IPS DF 6.9 (cell line): ENCODE data around the gene RFTN1.

ENCODE experiments used
- DNase-seq: peaks from one replicate; pipeline ENCODE4 v3.0.0-alpha.2; 2013; ENCODE audit warnings: low read depth, low spot score
- H3K27ac ChIP-seq: one replicate; pipeline ENCODE4 v1.5.1; 2013; ENCODE audit warnings: low read length, control low read depth
- H3K27me3 ChIP-seq: 2 replicates; pipeline ENCODE4 v1.6.1; 2013; ENCODE audit warnings: mild to moderate bottlenecking, low read length; ENCODE audit not compliant: control insufficient read depth, insufficient read depth
- H3K36me3 ChIP-seq: 2 replicates; pipeline ENCODE4 v1.6.1; 2013; ENCODE audit warnings: low read length; ENCODE audit not compliant: control insufficient read depth, insufficient read depth
- H3K4me1 ChIP-seq: 2 replicates; pipeline ENCODE4 v1.6.1; 2013; ENCODE audit warnings: low read length; ENCODE audit not compliant: control insufficient read depth, insufficient read depth
- H3K4me3 ChIP-seq: 2 replicates; pipeline ENCODE4 v1.5.1; 2013; ENCODE audit warnings: mild to moderate bottlenecking, low read length
- H3K9me3 ChIP-seq: 2 replicates; pipeline ENCODE4 v1.6.1; 2013; ENCODE audit warnings: low read length, inconsistent platforms; ENCODE audit not compliant: control insufficient read depth, insufficient read depth
- WGBS: extraction: QIAGEN DNeasy Blood & Tissue Kit; methylation state at CpG from one replicate; pipeline ENCODE4 v1.1.7; 2013; ENCODE audit warnings: mixed read lengths, missing lambda C conversion rate; ENCODE audit not compliant: insufficient read length, insufficient coverage; 5-methylcytosine and 5-hydroxymethylcytosine counted together

The RFTN1 gene

DNA sequence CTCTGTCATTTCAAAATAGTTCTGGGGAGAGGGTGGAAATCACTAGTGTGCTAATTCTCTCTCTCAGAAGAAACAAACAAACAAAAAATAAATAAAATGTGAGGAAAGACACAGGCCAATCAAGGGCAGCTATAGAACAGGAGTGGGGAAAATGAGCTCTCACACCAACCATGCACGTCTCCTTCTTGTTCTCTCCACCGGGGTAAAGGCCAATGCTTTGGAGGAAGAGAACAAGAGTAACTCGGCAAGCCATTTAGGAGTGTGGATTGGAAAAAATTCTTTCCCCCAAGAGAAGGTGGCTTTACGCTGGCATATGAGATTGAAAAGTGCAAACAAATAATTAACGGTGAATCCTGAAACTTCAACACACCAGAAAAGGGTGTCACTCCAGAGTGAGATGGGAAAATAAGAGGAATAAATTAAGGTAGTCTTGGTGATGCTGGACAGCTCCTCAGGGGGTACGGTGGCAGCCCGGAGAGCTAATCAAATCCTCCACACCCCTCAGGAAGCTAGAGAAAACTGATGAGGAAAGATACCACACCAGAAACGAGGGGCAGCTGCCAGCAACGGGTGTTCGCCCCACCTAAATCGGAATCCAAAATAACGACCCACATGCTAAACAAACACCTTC lies 88.0 kb downstream of the RFTN1 start:
- H3K27me3 ChIP-seq = no peaks in the 10 kb centered on the region
- no peak for DNase-seq
- WGBS = no CpG with 5 or more reads among the region's 12 CpGs
- H3K4me3 ChIP-seq = no peak overlapping the region
- H3K4me1 ChIP-seq = no peaks in the 10 kb centered on the region
- H3K36me3 ChIP-seq = no peaks in the 10 kb centered on the region
- no peak overlapping the region for H3K27ac ChIP-seq
- H3K9me3 ChIP-seq = no peaks in the 10 kb centered on the region

GRCh38 chr3:16423947-16424673 lies 89.4 kb downstream of the RFTN1 start:
- H3K36me3 ChIP-seq = no peaks in the 10 kb centered on the region
- WGBS = no CpG with 5 or more reads among the region's 5 CpGs
- no peak overlapping the region for H3K4me3 ChIP-seq
- H3K9me3 ChIP-seq = no peaks in the 10 kb centered on the region
- H3K27me3 ChIP-seq = no peaks in the 10 kb centered on the region
- DNase-seq = no peak
- no peak overlapping the region for H3K27ac ChIP-seq
- H3K4me1 ChIP-seq = no peaks in the 10 kb centered on the region

- no CpG with 5 or more reads among the region's 2 CpGs for WGBS
- Histone ChIP-seq H3K4me3 (no peak overlapping the region), H3K4me1 (no peaks in the 10 kb centered on the region), H3K27ac (no peak overlapping the region), H3K27me3 (no peaks in the 10 kb centered on the region), H3K36me3 (no peaks in the 10 kb centered on the region), H3K9me3 (no peaks in the 10 kb centered on the region)
- no peak for DNase-seq
Observed at GRCh38 chr3:16423298-16423697, 90.2 kb downstream of the RFTN1 start.

DNA sequence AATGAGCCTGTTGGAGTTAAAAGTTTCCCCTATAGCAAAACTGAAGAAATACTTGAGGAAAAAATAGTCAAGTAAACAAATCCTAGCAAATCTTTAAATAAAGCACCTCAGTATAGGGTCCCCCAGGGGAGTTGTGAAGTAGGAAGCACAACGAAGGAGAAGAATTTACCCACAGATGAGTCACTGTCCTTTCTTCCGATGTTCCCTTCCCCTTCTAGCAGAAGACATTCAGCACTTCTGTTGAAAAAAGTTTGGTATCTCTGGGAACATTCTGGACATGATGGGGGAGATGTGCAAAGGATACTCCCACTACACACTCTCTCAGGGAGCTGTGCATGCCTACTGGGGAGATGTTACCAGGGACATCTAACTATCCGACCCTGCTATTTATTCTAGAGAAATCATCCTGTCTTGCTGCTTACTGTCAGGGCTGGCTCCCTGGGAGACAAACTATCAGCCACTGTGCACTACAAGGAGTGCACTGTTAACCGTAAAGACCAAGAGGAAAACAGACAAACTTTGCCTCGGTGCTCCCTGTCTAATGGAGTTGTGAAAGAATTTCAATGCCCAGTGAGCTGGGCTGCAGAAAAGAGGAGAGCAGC lies 93.8 kb downstream of the RFTN1 start:
- Histone ChIP-seq H3K27me3 (no peaks in the 10 kb centered on the region), H3K4me3 (no peak overlapping the region), H3K36me3 (no peaks in the 10 kb centered on the region), H3K9me3 (no peaks in the 10 kb centered on the region), H3K27ac (no peak overlapping the region), H3K4me1 (no peaks in the 10 kb centered on the region)
- WGBS = no CpG with 5 or more reads among the region's 5 CpGs
- no peak for DNase-seq

DNA sequence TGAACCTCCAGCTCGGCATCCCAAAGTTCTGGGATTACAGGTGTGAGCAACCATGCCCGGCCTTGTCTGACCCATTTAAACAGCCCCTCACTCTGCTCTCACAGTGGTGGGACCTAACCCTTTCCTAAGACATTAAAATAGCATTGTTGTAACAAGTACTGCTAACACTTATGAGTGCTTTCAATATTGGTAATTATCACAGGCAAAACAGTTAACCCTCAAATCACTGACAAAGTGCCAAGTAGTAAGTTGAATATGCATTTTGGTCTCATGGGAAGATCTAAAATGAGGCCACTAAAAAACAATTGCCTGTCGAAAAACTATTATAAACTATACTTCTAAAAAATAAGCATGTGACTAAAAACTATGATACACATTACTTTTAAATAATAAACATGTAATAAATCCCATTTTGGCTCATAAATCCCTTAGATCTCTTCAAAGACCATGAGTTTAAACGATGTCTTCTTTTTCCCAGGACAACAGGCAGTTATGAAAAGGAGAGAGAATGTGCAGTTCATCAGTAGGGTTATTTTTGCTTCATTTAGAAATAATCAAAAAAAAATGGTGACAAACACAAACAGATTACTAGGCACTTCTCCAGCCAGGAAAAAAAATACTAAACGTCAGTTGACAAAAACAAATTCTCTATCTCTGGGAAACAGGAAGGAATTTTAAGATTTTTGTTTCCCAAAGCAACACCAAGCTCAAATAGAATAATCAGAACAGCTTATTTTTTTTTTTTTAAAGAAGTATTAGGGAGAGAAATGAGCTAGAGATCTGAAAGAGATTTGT lies 95.4 kb downstream of the RFTN1 start:
- no peaks in the 10 kb centered on the region for H3K9me3 ChIP-seq

DNA sequence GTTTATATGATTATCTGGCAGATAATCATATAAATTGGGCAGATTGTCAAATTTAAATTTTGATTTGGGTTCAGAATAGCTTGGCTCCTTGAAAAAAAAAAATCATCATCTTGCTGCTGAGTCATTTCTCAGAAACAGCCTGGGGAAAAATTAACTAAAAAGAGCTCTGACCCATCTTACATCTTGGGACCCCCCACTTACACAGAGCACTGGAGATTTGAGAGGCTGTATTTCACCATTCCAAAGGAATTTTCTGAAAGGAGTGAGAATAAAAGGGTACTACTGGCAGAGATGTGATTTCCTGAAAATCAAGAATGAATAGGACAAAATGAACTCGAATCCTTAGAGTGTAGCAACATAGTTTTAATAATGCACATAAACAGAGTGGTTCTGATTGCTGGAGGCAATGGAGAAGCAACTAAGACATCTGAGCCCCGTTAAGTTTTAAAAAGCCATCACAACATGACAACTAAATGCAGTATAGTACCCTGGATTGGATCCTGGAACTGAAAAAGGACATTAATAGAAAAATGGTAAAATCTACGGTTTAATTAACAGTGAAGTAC lies 97.5 kb downstream of the RFTN1 start:
- Histone ChIP-seq H3K4me3 (no peak overlapping the region), H3K4me1 (no peaks in the 10 kb centered on the region), H3K27ac (no peak overlapping the region), H3K36me3 (no peaks in the 10 kb centered on the region), H3K9me3 (no peaks in the 10 kb centered on the region), H3K27me3 (no peaks in the 10 kb centered on the region)
- no peak for DNase-seq
- no CpG with 5 or more reads among the region's 3 CpGs for WGBS

More for the DNA sequence above, 95.4 kb downstream of the RFTN1 start:
- H3K4me3 ChIP-seq = no peak overlapping the region
- H3K27ac ChIP-seq = no peak overlapping the region
- H3K4me1 ChIP-seq = no peaks in the 10 kb centered on the region
- DNase-seq = no peak
- no peaks in the 10 kb centered on the region for H3K27me3 ChIP-seq
- WGBS = no CpG with 5 or more reads among the region's 5 CpGs
- H3K36me3 ChIP-seq = no peaks in the 10 kb centered on the region

DNA sequence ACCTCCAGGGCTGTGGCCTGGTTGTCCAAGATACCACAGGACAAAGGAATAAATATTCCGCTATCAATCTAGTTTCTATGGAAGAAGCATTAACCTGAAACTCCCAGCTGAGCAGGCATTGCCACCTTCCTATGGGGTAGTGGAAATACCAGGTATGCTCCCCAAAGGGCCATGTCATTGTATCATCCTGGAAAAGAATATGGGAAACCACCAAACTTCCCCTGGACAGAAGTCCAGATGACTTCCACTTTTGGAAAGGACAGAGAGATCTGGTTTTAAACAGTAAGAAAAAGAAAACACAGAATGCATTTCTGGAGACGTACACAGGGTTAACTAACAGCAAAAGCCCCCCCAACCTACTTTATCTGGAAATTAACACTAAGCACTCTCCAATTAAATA lies 100.2 kb downstream of the RFTN1 start:
- no CpG with 5 or more reads among the region's 2 CpGs for WGBS
- no peaks in the 10 kb centered on the region for H3K27me3 ChIP-seq
- DNase-seq = no peak
- H3K4me3 ChIP-seq = no peak overlapping the region
- no peak overlapping the region for H3K27ac ChIP-seq
- H3K4me1 ChIP-seq = no peaks in the 10 kb centered on the region
- no peaks in the 10 kb centered on the region for H3K36me3 ChIP-seq
- H3K9me3 ChIP-seq = no peaks in the 10 kb centered on the region

DNA sequence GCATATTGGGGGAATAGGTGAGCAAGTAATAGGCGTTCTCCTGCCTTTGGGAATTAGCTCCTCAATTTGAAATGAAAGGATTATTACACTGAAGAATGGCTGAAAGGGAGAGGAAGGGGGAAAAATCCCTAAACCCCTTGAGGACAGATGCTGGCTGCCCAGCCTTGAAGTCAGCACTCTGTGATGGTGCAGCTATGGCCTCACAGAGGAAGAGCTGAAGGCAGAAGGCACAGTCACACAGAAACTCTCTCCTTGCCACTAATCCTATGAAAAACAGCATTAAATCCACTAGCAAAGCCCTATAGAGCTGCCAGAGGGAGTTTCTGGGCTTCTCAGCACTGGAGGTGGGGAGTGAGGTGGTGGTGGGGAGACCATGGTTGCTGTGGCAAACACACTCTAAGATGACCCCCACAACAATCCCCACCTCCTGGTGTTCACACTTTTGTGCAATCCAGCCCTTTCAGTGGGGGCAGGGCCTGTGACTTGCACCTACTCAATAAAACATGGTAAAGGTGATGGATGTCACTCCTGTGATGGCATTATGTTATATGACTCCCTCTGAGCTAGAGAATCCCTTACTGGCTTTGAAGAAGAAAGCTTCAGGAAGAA lies 101.2 kb downstream of the RFTN1 start:
- Histone ChIP-seq H3K9me3 (no peaks in the 10 kb centered on the region), H3K4me3 (no peak overlapping the region), H3K27me3 (no peaks in the 10 kb centered on the region), H3K36me3 (no peaks in the 10 kb centered on the region), H3K4me1 (0 out of 2 replicates have a peak, but pooled peaks cover 2% of the 10 kb centered on the region), H3K27ac (no peak overlapping the region)
- WGBS = no CpG with 5 or more reads among the region's 1 CpG
- no peak for DNase-seq

GRCh38 chr3:16411441-16411840 lies 102.1 kb downstream of the RFTN1 start:
- WGBS = no CpG with 5 or more reads among the region's 2 CpGs
- no peak overlapping the region for H3K4me3 ChIP-seq
- H3K9me3 ChIP-seq = no peaks in the 10 kb centered on the region
- no peak for DNase-seq
- no peaks in the 10 kb centered on the region for H3K27me3 ChIP-seq
- H3K27ac ChIP-seq = no peak overlapping the region
- H3K36me3 ChIP-seq = no peaks in the 10 kb centered on the region
- 0 out of 2 replicates have a peak, but pooled peaks cover 2% of the 10 kb centered on the region for H3K4me1 ChIP-seq

DNA sequence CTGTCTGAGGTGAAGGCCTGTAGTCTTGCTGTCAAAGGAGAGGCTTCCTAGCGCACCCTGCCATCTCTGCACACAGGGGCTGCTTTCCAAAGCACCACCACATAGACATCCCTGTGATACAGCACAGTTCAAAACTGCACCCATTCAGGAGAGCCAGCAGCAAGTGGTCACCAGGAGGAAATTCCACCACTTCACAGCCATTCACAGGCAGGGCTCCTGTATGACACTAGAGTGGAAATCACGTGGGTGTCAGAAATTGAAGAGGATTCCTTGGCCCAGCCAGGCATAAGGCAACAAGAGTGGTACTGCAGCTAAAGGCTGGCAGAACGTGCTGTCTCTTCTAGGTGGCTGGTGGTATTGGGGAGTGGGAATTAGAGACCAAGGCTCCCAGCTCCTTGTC lies 102.8 kb downstream of the RFTN1 start:
- Histone ChIP-seq H3K36me3 (no peaks in the 10 kb centered on the region), H3K4me1 (0 out of 2 replicates have a peak, but pooled peaks cover 2% of the 10 kb centered on the region), H3K27ac (no peak overlapping the region), H3K9me3 (no peaks in the 10 kb centered on the region), H3K27me3 (no peaks in the 10 kb centered on the region), H3K4me3 (no peak overlapping the region)
- no peak for DNase-seq
- WGBS = no CpG with 5 or more reads among the region's 3 CpGs
